NCI-H345 treated with DMSO at 0.1 percent for 48 hours (cell line): ENCODE measurements around the gene RAB19.
"Not testable (repeated sequence)": the region's sequence is repeated elsewhere in the genome, so short reads cannot be mapped to it uniquely, and the experiment has no call there.

Source experiments
- DNase-seq: peaks from one replicate; lab custom pipeline; 2025; ENCODE audit not compliant: unreplicated experiment; lab: John Stamatoyannopoulos, UW

RAB19 gene

GRCh38 chr7:140453273-140453672 is 49.4 kb downstream of the RAB19 start:
- no peak for DNase-seq

- not testable (repeated sequence) for DNase-seq
These were observed 50.2 kb downstream of the RAB19 start for GRCh38 chr7:140453785-140454656.

GRCh38 chr7:140454657-140455015 is 50.8 kb downstream of the RAB19 start:
- no peak for DNase-seq

GRCh38 chr7:140455743-140456142 is 51.9 kb downstream of the RAB19 start:
- DNase-seq, result no peak

GRCh38 chr7:140456551-140457051 is 52.7 kb downstream of the RAB19 start:
- no peak for DNase-seq

GRCh38 chr7:140458201-140458600 is 54.3 kb downstream of the RAB19 start:
- DNase-seq, result no peak

GRCh38 chr7:140458916-140459315 is 55.1 kb downstream of the RAB19 start:
- DNase-seq, result no peak

GRCh38 chr7:140463111-140463510 is 59.3 kb downstream of the RAB19 start:
- no peak for DNase-seq

- DNase-seq, result peak; percentile 48
These were observed 72.0 kb downstream of the RAB19 start for GRCh38 chr7:140475747-140476333.

- no peak for DNase-seq
These were observed 72.9 kb downstream of the RAB19 start for GRCh38 chr7:140476698-140477261.
